ENCODE measurements around the gene VPS37C. TPM values are rescaled to one million over a fixed set of nuclear protein-coding genes. Genes with fewer than 3 reads are reported as not detected.

Gene VPS37C
- total RNA-seq, 6 donors from 2014 or later, result 14.7 to 42.0 (median 24.3) TPM

DNA sequence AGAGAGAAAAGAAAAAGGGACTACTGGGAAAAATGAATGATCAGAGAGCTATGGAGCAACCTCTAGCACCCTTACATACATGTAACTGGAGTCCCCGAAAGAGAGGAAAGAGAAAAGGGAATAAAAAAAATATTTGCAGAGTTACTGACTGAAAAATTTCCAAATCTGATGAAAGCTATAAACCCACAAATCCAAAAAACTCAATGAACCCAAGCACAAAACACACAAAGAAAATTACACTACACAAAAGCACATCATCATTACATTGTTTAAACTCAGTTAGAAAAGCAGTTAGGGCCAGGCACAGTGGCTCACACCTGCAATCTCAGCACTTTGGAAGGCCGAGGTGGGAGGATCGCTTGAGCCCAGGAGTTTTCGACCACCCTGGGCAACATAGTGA lies 6.7 kb downstream of the VPS37C start:
- WGBS, 2 donors, result 98% methylated on average over 4 of the region's 4 CpGs
- TF ChIP-seq, protein P1, sequence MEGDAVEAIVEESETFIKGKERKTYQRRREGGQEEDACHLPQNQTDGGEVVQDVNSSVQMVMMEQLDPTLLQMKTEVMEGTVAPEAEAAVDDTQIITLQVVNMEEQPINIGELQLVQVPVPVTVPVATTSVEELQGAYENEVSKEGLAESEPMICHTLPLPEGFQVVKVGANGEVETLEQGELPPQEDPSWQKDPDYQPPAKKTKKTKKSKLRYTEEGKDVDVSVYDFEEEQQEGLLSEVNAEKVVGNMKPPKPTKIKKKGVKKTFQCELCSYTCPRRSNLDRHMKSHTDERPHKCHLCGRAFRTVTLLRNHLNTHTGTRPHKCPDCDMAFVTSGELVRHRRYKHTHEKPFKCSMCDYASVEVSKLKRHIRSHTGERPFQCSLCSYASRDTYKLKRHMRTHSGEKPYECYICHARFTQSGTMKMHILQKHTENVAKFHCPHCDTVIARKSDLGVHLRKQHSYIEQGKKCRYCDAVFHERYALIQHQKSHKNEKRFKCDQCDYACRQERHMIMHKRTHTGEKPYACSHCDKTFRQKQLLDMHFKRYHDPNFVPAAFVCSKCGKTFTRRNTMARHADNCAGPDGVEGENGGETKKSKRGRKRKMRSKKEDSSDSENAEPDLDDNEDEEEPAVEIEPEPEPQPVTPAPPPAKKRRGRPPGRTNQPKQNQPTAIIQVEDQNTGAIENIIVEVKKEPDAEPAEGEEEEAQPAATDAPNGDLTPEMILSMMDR (IDR thresholded peaks at IDR 0.05), result no peak
- TF ChIP-seq POLR2A (IDR thresholded peaks at IDR 0.05), result no peak
- no peak for TF ChIP-seq POLR2AphosphoS5 (IDR thresholded peaks at IDR 0.05)
- no peak for TF ChIP-seq EP300 (IDR thresholded peaks at IDR 0.05)
- Histone ChIP-seq H3K4me3 (no peak overlapping the region), H3K4me1 (peaks cover 44 to 60% (median 51%) of the 10 kb centered on the region in 4 donors), H3K36me3 (peaks cover 0 to 4% (median 0%) of the 10 kb centered on the region in 4 donors), H3K27me3 (no peaks in the 10 kb centered on the region), H3K27ac (peak overlapping the region in 1 of 4 donors; percentile 67), H3K9me3 (no peaks in the 10 kb centered on the region)
- DNase-seq, result no peak
- no peak for ATAC-seq (ENCODE audit: low FRiP score in 2 of 2)

DNA sequence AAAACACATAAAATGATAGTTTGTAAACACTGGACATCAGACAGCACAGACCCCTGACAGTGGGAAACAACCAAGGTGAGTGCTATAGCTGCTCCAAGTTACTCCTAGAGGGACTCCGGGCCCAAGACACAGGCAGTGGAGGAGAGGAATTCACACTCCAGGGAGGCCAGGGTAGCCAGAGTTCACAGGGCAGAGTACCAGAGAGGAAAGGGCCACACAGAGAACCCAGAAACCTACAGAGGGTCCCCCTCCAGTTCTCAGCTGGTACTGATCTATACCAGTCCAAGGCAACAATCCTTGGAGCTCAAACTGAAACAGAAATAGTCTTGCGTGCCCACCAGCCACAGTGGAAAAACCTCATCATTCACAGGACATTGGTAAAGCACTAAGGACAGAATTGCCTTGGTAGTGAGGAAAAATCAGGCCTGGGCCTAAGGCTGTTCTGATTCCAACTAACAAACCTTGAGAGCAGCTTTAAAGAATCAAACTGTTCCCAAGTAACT lies 7.6 kb downstream of the VPS37C start:
- no peak for DNase-seq
- 82 to 83% methylated on average over 2 of the region's 2 CpGs for WGBS, 2 donors

DNA sequence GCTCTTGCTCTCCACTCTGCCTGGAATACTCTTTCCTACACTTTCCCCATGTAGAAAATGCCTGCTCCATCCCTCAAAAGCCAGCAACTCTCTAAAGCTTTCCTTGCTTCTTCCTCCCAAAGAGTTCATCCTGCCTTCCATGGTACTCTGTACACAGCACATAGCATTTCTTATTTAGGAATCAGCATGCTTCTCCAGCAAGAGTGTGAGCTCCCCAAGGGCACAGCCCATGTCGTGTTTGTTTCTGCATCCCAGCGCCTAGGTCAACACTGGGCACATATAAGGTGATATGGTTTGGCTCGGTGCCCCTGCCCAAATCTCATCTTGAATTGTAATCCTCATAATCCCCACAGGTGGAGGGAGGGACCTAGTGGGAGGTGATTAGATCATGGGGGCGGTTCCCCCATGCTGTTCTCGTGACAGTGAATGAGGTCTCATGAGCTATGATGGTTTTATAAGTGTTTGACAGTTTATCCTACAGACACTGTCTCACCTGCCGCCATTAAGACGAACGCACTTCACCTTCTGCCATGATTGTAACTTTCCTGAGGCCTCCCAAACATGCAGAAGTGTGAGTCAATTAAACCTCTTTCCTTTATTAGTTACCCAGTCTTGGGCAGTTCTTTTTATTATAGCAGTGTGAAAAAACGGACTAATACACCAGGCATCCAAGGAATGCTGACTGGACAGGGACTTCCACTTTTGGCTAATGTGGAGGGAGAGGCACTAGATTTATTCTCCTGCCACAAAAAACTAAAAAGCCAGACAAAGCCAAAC lies 8.2 kb downstream of the VPS37C start:
- ATAC-seq (ENCODE audit: low FRiP score in 2 of 2) (peak in 1 of 2 donors; percentile 68), DNase-seq (no peak)
- Histone ChIP-seq H3K27me3 (no peaks in the 10 kb centered on the region), H3K27ac (peak overlapping the region; percentile 48 to 67 (median 57)), H3K9me3 (no peaks in the 10 kb centered on the region), H3K4me3 (no peak overlapping the region), H3K4me1 (peaks cover 38 to 54% (median 48%) of the 10 kb centered on the region in 4 donors), H3K36me3 (peaks cover 0 to 4% (median 0%) of the 10 kb centered on the region in 4 donors)
- TF ChIP-seq POLR2AphosphoS5 (IDR thresholded peaks at IDR 0.05) (no peak), POLR2A (IDR thresholded peaks at IDR 0.05) (no peak), EP300 (IDR thresholded peaks at IDR 0.05) (no peak)
- TF ChIP-seq, protein P1 (IDR thresholded peaks at IDR 0.05), result no peak
- WGBS, 2 donors, result 78 to 81% methylated on average over 9 of the region's 9 CpGs

More for the DNA sequence above, 7.6 kb downstream of the VPS37C start:
- ATAC-seq (ENCODE audit: low FRiP score in 2 of 2), result peak in 1 of 2 donors; percentile 33
- Histone ChIP-seq H3K4me3 (no peak overlapping the region), H3K27ac (peak overlapping the region; percentile 21 to 67 (median 57)), H3K9me3 (no peaks in the 10 kb centered on the region), H3K36me3 (peaks cover 0 to 4% (median 0%) of the 10 kb centered on the region in 4 donors), H3K4me1 (peaks cover 41 to 59% (median 51%) of the 10 kb centered on the region in 4 donors), H3K27me3 (no peaks in the 10 kb centered on the region)
- TF ChIP-seq, protein P1 (IDR thresholded peaks at IDR 0.05), result no peak
- no peak for TF ChIP-seq POLR2AphosphoS5 (IDR thresholded peaks at IDR 0.05)
- TF ChIP-seq EP300 (IDR thresholded peaks at IDR 0.05), result no peak
- TF ChIP-seq POLR2A (IDR thresholded peaks at IDR 0.05), result no peak

DNA sequence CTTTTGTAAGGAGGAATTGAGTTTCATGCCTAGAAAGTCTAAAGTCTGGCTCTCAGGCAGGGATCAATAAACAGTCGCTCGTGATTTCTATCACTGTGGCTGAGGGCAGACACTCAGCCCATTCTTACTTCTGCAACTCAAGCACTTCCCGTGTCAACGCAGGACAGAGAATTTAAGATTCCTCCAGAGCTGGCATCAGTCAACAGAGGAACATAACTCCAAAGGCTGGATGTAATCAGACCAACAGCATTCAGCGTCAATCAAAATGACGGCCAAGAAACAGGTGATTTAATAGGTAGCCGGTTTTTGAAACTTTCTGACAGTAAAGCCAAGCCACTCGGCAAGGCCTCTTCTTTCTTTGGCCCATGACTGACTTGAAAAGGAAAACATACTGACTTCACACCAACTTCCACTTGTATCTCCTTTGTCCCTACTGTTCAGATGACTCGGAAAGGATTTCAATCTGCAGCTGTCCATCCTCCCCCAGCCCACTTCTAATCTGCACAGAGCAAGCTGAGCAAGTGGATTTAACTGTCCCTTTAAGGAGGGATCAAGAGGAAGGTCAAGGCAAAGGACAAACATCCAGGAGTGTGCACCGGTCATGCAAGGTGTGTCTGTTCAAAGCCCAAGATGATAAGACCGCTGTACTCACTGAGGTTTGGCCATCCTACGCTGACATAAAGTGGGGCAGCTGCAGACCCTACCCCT lies 9.5 kb downstream of the VPS37C start:
- DNase-seq, result no peak
- WGBS, 2 donors, result 80 to 92% methylated on average over 10 to 12 of the region's 12 CpGs
- no peaks in the 10 kb centered on the region for H3K36me3 ChIP-seq
- peaks cover 44 to 56% (median 54%) of the 10 kb centered on the region in 4 donors for H3K4me1 ChIP-seq
- no peaks in the 10 kb centered on the region for H3K9me3 ChIP-seq
- H3K4me3 ChIP-seq, result no peak overlapping the region
- no peak for ATAC-seq (ENCODE audit: low FRiP score in 2 of 2)
- no peaks in the 10 kb centered on the region for H3K27me3 ChIP-seq
- H3K27ac ChIP-seq, result peak overlapping the region in 1 of 4 donors; percentile 27
- TF ChIP-seq EP300 (IDR thresholded peaks at IDR 0.05) (no peak), POLR2A (IDR thresholded peaks at IDR 0.05) (no peak), POLR2AphosphoS5 (IDR thresholded peaks at IDR 0.05) (no peak)
- TF ChIP-seq, protein P1 (IDR thresholded peaks at IDR 0.05), result no peak

Measured in upper lobe of left lung (tissue), 6 donors.